Vagina (tissue), 2 donors: ENCODE results near the gene AGO4. TPM values are rescaled to one million over a fixed set of nuclear protein-coding genes. Genes with fewer than 3 reads are reported as not detected.

Source experiments
- DNase-seq, 2 donors: peaks; one replicate each; pipeline ENCODE4 v3.0.0-alpha.2; 2017; ENCODE audit errors: extremely low spot score in 2 of 2
- H3K27ac ChIP-seq: fragments of 200-600 bp; sonication (generic); one replicate; pipeline ENCODE4 v1.5.1; 2019
- H3K27me3 ChIP-seq: fragments of 200-600 bp; sonication (generic); one replicate; pipeline ENCODE4 v1.5.1; 2019
- H3K36me3 ChIP-seq, 2 donors: fragments of 200-600 bp; sonication (generic); one replicate each; pipeline ENCODE4 v1.5.1; 2017 to 2019
- H3K4me1 ChIP-seq: fragments of 200-600 bp; sonication (generic); one replicate; pipeline ENCODE4 v1.5.1; 2019
- H3K4me3 ChIP-seq, 2 donors: fragments of 200-600 bp; sonication (generic); 1 replicate in 1 of 2; 2 replicates in 1 of 2; pipeline ENCODE4 v1.5.1; 2016 to 2019
- H3K9me3 ChIP-seq: fragments of 200-600 bp; sonication (generic); one replicate; pipeline ENCODE4 v1.5.1; 2019
- POLR2A ChIP-seq, 2 donors: fragments of 450-650 bp; IDR thresholded peaks; one replicate each; pipeline ENCODE4 v1.6.1; 2017; ENCODE audit warnings: antibody characterized with exemption in 2 of 2, mild to moderate bottlenecking in 2 of 2, moderate library complexity in 2 of 2
- POLR2AphosphoS5 ChIP-seq, 2 donors: sonication (generic); formaldehyde crosslinking; IDR thresholded peaks; one replicate each; pipeline ENCODE4 v1.9.0; 2017; ENCODE audit warnings: antibody characterized with exemption in 2 of 2, mild to moderate bottlenecking in 2 of 2, low read depth in 1 of 2; ENCODE audit not compliant: insufficient read depth in 1 of 2
- intact Hi-C: fragments of 100-400 bp; cut with DNase I; formaldehyde crosslinking; loops from one replicate; pipeline ENCODE4 v1.15.1; 2023
- total RNA-seq: library from RNA; depleted of rRNA; stranded (reverse); fragments of >200 nt; gene quantifications from one replicate; pipeline ENCODE4 v1.2.3, GENCODE V29; 2016
- TF ChIP-seq, protein P1 (sequence below), 3 experiments: fragments of 450-650 bp in 2 of 3; fragments of 200-600 bp in 1 of 3; sonication (generic) in 1 of 3; IDR thresholded peaks; one replicate each; pipeline ENCODE4 v1.5.1; 2017 to 2019; ENCODE audit warnings: antibody characterized with exemption in 3 of 3, mild to moderate bottlenecking in 2 of 3, moderate library complexity in 2 of 3

AGO4 gene
- total RNA-seq = 18.4 TPM

DNA sequence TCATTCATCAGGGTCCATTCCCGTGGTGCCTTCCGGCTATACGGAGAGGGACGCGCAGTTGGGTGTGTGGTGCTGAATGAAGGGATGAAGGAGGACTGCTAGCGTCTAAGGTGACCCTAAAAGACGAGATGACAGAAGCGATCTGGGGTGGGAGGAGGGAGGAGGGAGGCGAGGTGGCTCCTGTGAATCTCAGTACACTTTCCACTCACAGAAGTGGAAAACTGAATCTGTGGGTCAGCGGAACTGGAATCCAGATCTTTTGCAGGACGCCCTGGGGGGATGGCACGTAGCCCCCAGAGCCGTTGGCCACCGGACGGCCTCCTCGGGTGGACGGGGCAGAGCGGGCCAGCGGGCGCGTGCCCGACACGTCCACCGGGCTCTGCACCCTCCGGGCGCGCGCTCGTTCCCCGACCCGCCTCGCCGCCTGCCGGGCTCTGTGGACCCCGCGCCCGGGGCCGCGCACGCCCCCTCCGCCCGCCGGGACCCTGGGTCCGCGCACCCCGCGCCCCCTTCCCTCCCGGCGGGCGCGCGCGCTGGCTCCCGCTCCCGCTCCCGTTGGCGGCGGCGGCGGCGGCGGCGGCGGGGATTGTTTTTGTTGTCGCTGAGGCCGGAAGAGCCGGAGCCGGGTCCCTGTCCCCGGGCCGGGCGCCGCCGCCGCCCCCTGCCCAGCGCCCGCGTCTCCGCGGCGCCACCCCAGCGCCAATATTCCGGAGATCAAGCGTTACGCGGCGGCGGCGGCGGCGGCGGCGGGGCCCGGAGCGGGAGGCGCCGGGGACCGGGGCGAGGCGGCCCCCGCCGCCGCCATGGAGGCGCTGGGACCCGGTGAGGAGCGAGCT lies at the start of gene AGO4:
Gene AGO4, plus strand, starts transcription at position 403 of the 836 bp plus-strand sequence. Its CDS starts 401 bp downstream, at position 804.
- intact Hi-C loops = no loop called here
- no peaks in the 10 kb centered on the region for H3K9me3 ChIP-seq
- peak within 1 kb of the TSS; percentile 92 for H3K27ac ChIP-seq
- TF ChIP-seq, protein P1, sequence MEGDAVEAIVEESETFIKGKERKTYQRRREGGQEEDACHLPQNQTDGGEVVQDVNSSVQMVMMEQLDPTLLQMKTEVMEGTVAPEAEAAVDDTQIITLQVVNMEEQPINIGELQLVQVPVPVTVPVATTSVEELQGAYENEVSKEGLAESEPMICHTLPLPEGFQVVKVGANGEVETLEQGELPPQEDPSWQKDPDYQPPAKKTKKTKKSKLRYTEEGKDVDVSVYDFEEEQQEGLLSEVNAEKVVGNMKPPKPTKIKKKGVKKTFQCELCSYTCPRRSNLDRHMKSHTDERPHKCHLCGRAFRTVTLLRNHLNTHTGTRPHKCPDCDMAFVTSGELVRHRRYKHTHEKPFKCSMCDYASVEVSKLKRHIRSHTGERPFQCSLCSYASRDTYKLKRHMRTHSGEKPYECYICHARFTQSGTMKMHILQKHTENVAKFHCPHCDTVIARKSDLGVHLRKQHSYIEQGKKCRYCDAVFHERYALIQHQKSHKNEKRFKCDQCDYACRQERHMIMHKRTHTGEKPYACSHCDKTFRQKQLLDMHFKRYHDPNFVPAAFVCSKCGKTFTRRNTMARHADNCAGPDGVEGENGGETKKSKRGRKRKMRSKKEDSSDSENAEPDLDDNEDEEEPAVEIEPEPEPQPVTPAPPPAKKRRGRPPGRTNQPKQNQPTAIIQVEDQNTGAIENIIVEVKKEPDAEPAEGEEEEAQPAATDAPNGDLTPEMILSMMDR (IDR thresholded peaks at IDR 0.05) = no peak
- TF ChIP-seq POLR2AphosphoS5 (IDR thresholded peaks at IDR 0.05; ENCODE audit: insufficient read depth in 1 of 2, low read depth in 1 of 2) = peak; percentile 11 to 34
- peak within 1 kb of the TSS; percentile 82 to 95 for H3K4me3 ChIP-seq
- peaks cover 43% of the 10 kb centered on the region for H3K4me1 ChIP-seq
- no peaks in the 10 kb centered on the region for H3K27me3 ChIP-seq
- peak in 1 of 2 donors; percentile 74 for DNase-seq
- no peaks in the 10 kb centered on the region for H3K36me3 ChIP-seq

DNA sequence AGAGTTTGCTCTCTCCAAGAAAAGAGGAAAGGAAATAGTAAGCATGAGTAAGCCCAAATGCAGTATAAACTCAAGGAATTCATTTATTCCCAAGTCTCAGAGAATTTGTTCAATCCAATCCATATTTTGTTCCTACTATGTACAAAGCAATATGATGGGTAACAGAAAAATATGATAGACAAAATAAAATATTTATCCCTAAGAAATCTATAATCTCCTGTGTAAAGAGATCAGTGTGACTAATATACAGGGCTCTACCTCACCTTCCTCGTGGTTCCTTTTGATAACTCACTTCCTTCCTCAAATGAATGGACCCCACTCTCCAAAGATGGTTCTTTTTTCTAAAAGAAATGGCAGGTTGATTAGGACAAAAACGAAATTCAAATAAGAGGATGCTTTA lies 45.7 kb upstream of the AGO4 start:
- Histone ChIP-seq H3K4me1 (no peaks in the 10 kb centered on the region), H3K36me3 (no peaks in the 10 kb centered on the region), H3K27me3 (no peaks in the 10 kb centered on the region), H3K27ac (no peak overlapping the region), H3K4me3 (no peak overlapping the region), H3K9me3 (no peaks in the 10 kb centered on the region)
- TF ChIP-seq, protein P1 (IDR thresholded peaks at IDR 0.05) = no peak
- no peak for TF ChIP-seq POLR2A (IDR thresholded peaks at IDR 0.05)
- no peak for TF ChIP-seq POLR2AphosphoS5 (IDR thresholded peaks at IDR 0.05; ENCODE audit: insufficient read depth in 1 of 2, low read depth in 1 of 2)
- intact Hi-C loops = no loop called here
- DNase-seq = no peak

DNA sequence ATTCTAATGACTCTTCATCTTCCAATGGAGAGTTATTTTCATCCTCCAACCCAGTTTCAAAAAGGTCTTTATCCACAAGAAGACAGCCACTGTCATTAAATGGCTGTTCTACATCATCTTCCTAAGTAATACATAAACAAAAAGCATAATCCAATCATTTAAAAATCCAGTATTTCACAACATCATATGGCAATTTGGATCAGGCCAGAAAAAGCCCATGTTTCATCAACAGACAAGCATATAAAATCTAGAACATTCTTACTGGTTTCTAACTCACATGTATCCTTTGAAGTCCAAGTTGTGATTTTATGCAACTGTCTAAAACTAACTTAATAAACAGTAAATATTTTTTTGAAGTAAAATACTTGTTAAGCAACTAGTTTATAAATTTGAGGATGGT lies 44.6 kb upstream of the AGO4 start:
- H3K27ac ChIP-seq = no peak overlapping the region
- no peaks in the 10 kb centered on the region for H3K36me3 ChIP-seq
- no peaks in the 10 kb centered on the region for H3K27me3 ChIP-seq
- TF ChIP-seq POLR2AphosphoS5 (IDR thresholded peaks at IDR 0.05; ENCODE audit: insufficient read depth in 1 of 2, low read depth in 1 of 2) (no peak), POLR2A (IDR thresholded peaks at IDR 0.05) (no peak)
- TF ChIP-seq, protein P1 (IDR thresholded peaks at IDR 0.05) = no peak
- H3K4me3 ChIP-seq = no peak overlapping the region
- H3K4me1 ChIP-seq = no peaks in the 10 kb centered on the region
- DNase-seq = no peak
- intact Hi-C loops = no loop called here
- H3K9me3 ChIP-seq = no peaks in the 10 kb centered on the region

DNA sequence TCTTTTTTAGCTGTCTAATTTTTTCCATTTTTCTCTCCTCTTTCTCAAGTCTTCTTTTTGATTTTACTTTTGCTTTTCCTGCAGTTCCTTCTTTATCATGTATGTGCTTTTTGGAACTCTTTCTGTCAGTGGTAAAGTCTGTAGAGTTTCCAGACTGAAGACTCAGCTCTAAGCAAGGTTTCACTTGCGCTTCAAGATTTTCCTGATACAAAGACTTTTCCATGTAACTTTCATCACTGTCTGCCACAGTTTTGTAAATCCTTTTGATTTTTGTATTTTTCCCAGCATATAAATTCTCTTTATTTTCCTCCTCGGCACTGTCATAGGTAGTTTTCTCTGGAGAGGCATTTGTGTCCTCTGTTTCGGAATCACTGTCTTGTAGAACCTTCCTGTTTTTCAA lies 43.5 kb upstream of the AGO4 start:
- intact Hi-C loops = no loop called here
- TF ChIP-seq, protein P1 (IDR thresholded peaks at IDR 0.05) = no peak
- TF ChIP-seq POLR2A (IDR thresholded peaks at IDR 0.05) (no peak), POLR2AphosphoS5 (IDR thresholded peaks at IDR 0.05; ENCODE audit: insufficient read depth in 1 of 2, low read depth in 1 of 2) (no peak)
- DNase-seq = no peak
- Histone ChIP-seq H3K27ac (no peak overlapping the region), H3K36me3 (no peaks in the 10 kb centered on the region), H3K4me3 (no peak overlapping the region), H3K27me3 (no peaks in the 10 kb centered on the region), H3K9me3 (no peaks in the 10 kb centered on the region), H3K4me1 (peaks cover 9% of the 10 kb centered on the region)
